NCI-H2081 (cell line): ENCODE results near the gene SHC2.
"Not testable (repeated sequence)": the region's sequence is repeated elsewhere in the genome, so short reads cannot be mapped to it uniquely, and the experiment has no call there.

Experiments used
- DNase-seq, 2 experiments: peaks; one replicate each; lab custom pipeline; 2025; lab: John Stamatoyannopoulos, UW

SHC2 gene

GRCh38 chr19:423691-424466, 37.0 kb downstream of the SHC2 start:
- no peak for DNase-seq

GRCh38 chr19:422917-423226, 38.0 kb downstream of the SHC2 start:
- not testable (repeated sequence) for DNase-seq

GRCh38 chr19:422213-422916, 38.5 kb downstream of the SHC2 start:
- no peak for DNase-seq

- DNase-seq, result no peak
Observed at GRCh38 chr19:419721-420515, 40.9 kb downstream of the SHC2 start.

GRCh38 chr19:418761-419671, 41.8 kb downstream of the SHC2 start:
- no peak for DNase-seq

GRCh38 chr19:416416-416815, 44.4 kb downstream of the SHC2 start:
- no peak for DNase-seq

- DNase-seq, result no peak
Observed at GRCh38 chr19:415292-415691, 45.5 kb downstream of the SHC2 start.

- DNase-seq, result no peak
Observed at GRCh38 chr19:413756-414420, 46.9 kb downstream of the SHC2 start.

- DNase-seq, result no peak
Observed at GRCh38 chr19:412356-413355, 48.2 kb downstream of the SHC2 start.

GRCh38 chr19:411723-412355, 49.0 kb downstream of the SHC2 start:
- DNase-seq, result no peak

- not testable (repeated sequence) for DNase-seq
Observed at GRCh38 chr19:411121-411722, 49.6 kb downstream of the SHC2 start.

- no peak for DNase-seq
Observed at GRCh38 chr19:410243-410781, 50.5 kb downstream of the SHC2 start.

GRCh38 chr19:409516-410242, 51.2 kb downstream of the SHC2 start:
- DNase-seq, result peak; percentile 14 to 35

- peak in 1 of 2 experiments; percentile 35 for DNase-seq
Observed at GRCh38 chr19:408902-409515, 51.8 kb downstream of the SHC2 start, which contains the start of gene C2CD4C. C2CD4C (minus strand) TSS chr19:409147; CDS start chr19:408361, 786 bp downstream.

- DNase-seq, result peak in 1 of 2 experiments; percentile 12
Observed at GRCh38 chr19:408441-408901, 52.4 kb downstream of the SHC2 start.

- no peak for DNase-seq
Observed at GRCh38 chr19:407511-408440, 53.1 kb downstream of the SHC2 start.
